Tibial artery (tissue), 4 donors: ENCODE data around the gene SCUBE1.

Source experiments
- DNase-seq, 2 donors: peaks; one replicate each; pipeline ENCODE4 v3.0.0-alpha.2; 2019
- H3K27ac ChIP-seq, 2 donors: fragments of 200-600 bp; sonication (generic) in 1 of 2; 1 replicate in 1 of 2; 2 replicates in 1 of 2; pipeline ENCODE4 v1.5.1; 2018 to 2019; ENCODE audit warnings: mild to moderate bottlenecking in 1 of 2
- H3K27me3 ChIP-seq, 2 donors: fragments of 200-600 bp; sonication (generic) in 1 of 2; one replicate each; pipeline versions ENCODE4 v1.5.1 to v1.6.0; 2016 to 2019
- H3K36me3 ChIP-seq, 3 donors: fragments of 200-600 bp; sonication (generic) in 2 of 3; one replicate each; pipeline ENCODE4 v1.5.1; 2016 to 2019; ENCODE audit warnings: mild to moderate bottlenecking in 2 of 3
- H3K4me1 ChIP-seq, 4 donors: fragments of 200-600 bp; sonication (generic) in 2 of 4; 1 replicate in 3 of 4; 2 replicates in 1 of 4; pipeline ENCODE4 v1.5.1; 2016 to 2019
- H3K4me3 ChIP-seq, 2 donors: fragments of 200-600 bp; sonication (generic) in 1 of 2; 1 replicate in 1 of 2; 2 replicates in 1 of 2; pipeline ENCODE4 v1.5.1; 2018 to 2019; ENCODE audit warnings: mild to moderate bottlenecking in 2 of 2
- H3K9me3 ChIP-seq, 3 donors: fragments of 200-600 bp; sonication (generic) in 1 of 3; one replicate each; pipeline ENCODE4 v1.5.1; 2016 to 2019
- CTCF ChIP-seq, 2 experiments: fragments of 200-600 bp in 1 of 2; fragments of 450-650 bp in 1 of 2; IDR thresholded peaks; one replicate each; pipeline ENCODE4 v1.5.1; 2017 to 2019; ENCODE audit warnings: antibody characterized with exemption in 2 of 2, mild to moderate bottlenecking in 1 of 2, moderate library complexity in 1 of 2
- intact Hi-C: fragments of 100-400 bp; cut with DNase I; formaldehyde crosslinking; loops from one replicate; pipeline ENCODE4 v1.15.0; 2023; ENCODE audit warnings: low total_unique reads

The SCUBE1 gene

GRCh38 chr22:43370036-43370435 is 26.9 kb upstream of the SCUBE1 start:
- TF ChIP-seq CTCF (IDR thresholded peaks at IDR 0.05) = no peak
- intact Hi-C loops = no loop called here

GRCh38 chr22:43365715-43366440 is 22.7 kb upstream of the SCUBE1 start:
- no peak overlapping the region for H3K27ac ChIP-seq
- no peaks in the 10 kb centered on the region for H3K36me3 ChIP-seq
- H3K4me3 ChIP-seq = no peak overlapping the region
- H3K9me3 ChIP-seq = no peaks in the 10 kb centered on the region
- intact Hi-C loops = no loop called here
- H3K27me3 ChIP-seq = peaks cover 0 to 45% of the 10 kb centered on the region in 2 donors
- H3K4me1 ChIP-seq = no peaks in the 10 kb centered on the region
- no peak for TF ChIP-seq CTCF (IDR thresholded peaks at IDR 0.05)
- DNase-seq = no peak

More at GRCh38 chr22:43370036-43370435, 26.9 kb upstream of the SCUBE1 start:
- DNase-seq = no peak
- Histone ChIP-seq H3K4me3 (no peak overlapping the region), H3K27me3 (peaks cover 0 to 44% of the 10 kb centered on the region in 2 donors), H3K27ac (no peak overlapping the region), H3K36me3 (no peaks in the 10 kb centered on the region), H3K4me1 (no peaks in the 10 kb centered on the region), H3K9me3 (no peaks in the 10 kb centered on the region)

GRCh38 chr22:43364169-43364435 is 20.9 kb upstream of the SCUBE1 start:
- no peaks in the 10 kb centered on the region for H3K36me3 ChIP-seq
- H3K4me3 ChIP-seq = no peak overlapping the region
- H3K9me3 ChIP-seq = no peaks in the 10 kb centered on the region
- no peak overlapping the region for H3K27ac ChIP-seq
- TF ChIP-seq CTCF (IDR thresholded peaks at IDR 0.05) = no peak
- intact Hi-C loops = no loop called here
- DNase-seq = no peak
- peaks cover 0 to 27% of the 10 kb centered on the region in 2 donors for H3K27me3 ChIP-seq
- H3K4me1 ChIP-seq = no peaks in the 10 kb centered on the region

GRCh38 chr22:43363315-43364168 is 20.4 kb upstream of the SCUBE1 start:
- Histone ChIP-seq H3K36me3 (no peaks in the 10 kb centered on the region), H3K4me3 (no peak overlapping the region), H3K4me1 (no peaks in the 10 kb centered on the region), H3K9me3 (no peaks in the 10 kb centered on the region), H3K27me3 (peaks cover 0 to 24% of the 10 kb centered on the region in 2 donors), H3K27ac (no peak overlapping the region)
- intact Hi-C loops = no loop called here
- no peak for TF ChIP-seq CTCF (IDR thresholded peaks at IDR 0.05)
- DNase-seq = no peak

- Histone ChIP-seq H3K4me3 (no peak overlapping the region), H3K4me1 (no peaks in the 10 kb centered on the region), H3K27ac (no peak overlapping the region), H3K36me3 (no peaks in the 10 kb centered on the region), H3K9me3 (no peaks in the 10 kb centered on the region), H3K27me3 (peaks cover 0 to 22% of the 10 kb centered on the region in 2 donors)
- intact Hi-C loops = no loop called here
- no peak for TF ChIP-seq CTCF (IDR thresholded peaks at IDR 0.05)
- DNase-seq = no peak
Observed at GRCh38 chr22:43360576-43360975, 17.4 kb upstream of the SCUBE1 start.
